Islet precursor cell (in vitro differentiated cells): ENCODE measurements around the gene KRTAP26-1.

Experiments used
- DNase-seq: peaks from one replicate; pipeline ENCODE4 v3.0.0-alpha.2; 2018

The KRTAP26-1 gene

GRCh38 chr21:30269803-30270530, 50.1 kb downstream of the KRTAP26-1 start:
- DNase-seq = no peak
